Keratinocyte (primary cell): ENCODE results near the gene KRT8. TPM values are rescaled to one million over a fixed set of nuclear protein-coding genes. Genes with fewer than 3 reads are reported as not detected.

ENCODE experiments used
- DNase-seq: peaks from one replicate; pipeline ENCODE4 v3.0.0-alpha.2; 2011; ENCODE audit warnings: low read depth, missing footprints, low spot score
- FAIRE-seq: peaks from 2 replicates; lab custom pipeline; 2011; peaks lifted over from hg19 to GRCh38; lab: Jason Lieb, UNC
- H2AFZ ChIP-seq: 2 replicates; pipeline ENCODE4 v1.6.0; 2012; ENCODE audit warnings: low read length, control low read depth, inconsistent platforms; ENCODE audit not compliant: control insufficient read depth
- H3K27ac ChIP-seq: 2 replicates; pipeline ENCODE4 v1.5.1; 2011; ENCODE audit warnings: low read length; ENCODE audit not compliant: control insufficient read depth, insufficient read depth
- H3K27me3 ChIP-seq: 3 replicates; pipeline ENCODE4 v1.6.0; 2011; ENCODE audit warnings: low read length; ENCODE audit not compliant: control insufficient read depth, insufficient read depth; ENCODE audit errors: extremely low read depth
- H3K36me3 ChIP-seq, 2 experiments: 2 replicates in 1 of 2; 3 replicates in 1 of 2; pipeline ENCODE4 v1.5.1; 2011; ENCODE audit warnings: low read length in 2 of 2, mild to moderate bottlenecking in 1 of 2; ENCODE audit not compliant: control insufficient read depth in 2 of 2, insufficient read depth in 2 of 2; ENCODE audit errors: extremely low read depth in 1 of 2
- H3K4me1 ChIP-seq: 3 replicates; pipeline ENCODE4 v1.5.1; 2011; ENCODE audit warnings: low read length; ENCODE audit not compliant: control insufficient read depth, insufficient read depth; ENCODE audit errors: extremely low read depth
- H3K4me2 ChIP-seq: 3 replicates; pipeline ENCODE4 v1.6.0; 2011; ENCODE audit warnings: low read depth, low read length; ENCODE audit not compliant: control insufficient read depth, insufficient read depth; ENCODE audit errors: extremely low read depth
- H3K4me3 ChIP-seq, 3 experiments: fragments of 200-600 bp in 1 of 3; sonication (generic) in 1 of 3; 2 replicates in 2 of 3; 3 replicates in 1 of 3; pipeline ENCODE4 v1.5.1; 2011 to 2016; ENCODE audit warnings: low read length in 3 of 3, mild to moderate bottlenecking in 3 of 3, control low read depth in 2 of 3, inconsistent platforms in 1 of 3, low read depth in 1 of 3, mixed read lengths in 1 of 3, mixed run types in 1 of 3, moderate library complexity in 1 of 3; ENCODE audit not compliant: control insufficient read depth in 2 of 3, insufficient read depth in 2 of 3; ENCODE audit errors: extremely low read depth in 1 of 3
- H3K79me2 ChIP-seq: 2 replicates; pipeline ENCODE4 v1.6.0; 2012; ENCODE audit warnings: low read length; ENCODE audit not compliant: control insufficient read depth, insufficient read depth
- H3K9ac ChIP-seq: 3 replicates; pipeline ENCODE4 v1.6.0; 2011; ENCODE audit warnings: low read length; ENCODE audit not compliant: control insufficient read depth, insufficient read depth; ENCODE audit errors: extremely low read depth
- H3K9me1 ChIP-seq: 3 replicates; pipeline ENCODE4 v1.6.0; 2011; ENCODE audit warnings: low read length; ENCODE audit not compliant: control insufficient read depth, insufficient read depth; ENCODE audit errors: extremely low read depth
- H3K9me3 ChIP-seq: 2 replicates; pipeline ENCODE4 v1.5.1; 2012; ENCODE audit warnings: low read depth, low read length; ENCODE audit not compliant: control insufficient read depth
- H4K20me1 ChIP-seq: 3 replicates; pipeline ENCODE4 v1.6.0; 2011; ENCODE audit warnings: low read length; ENCODE audit not compliant: control insufficient read depth, insufficient read depth; ENCODE audit errors: extremely low read depth
- CTCF ChIP-seq, 3 experiments: IDR thresholded peaks in 1 of 3; conservative IDR thresholded peaks in 1 of 3; optimal IDR thresholded peaks in 1 of 3; 2 replicates in 2 of 3; 3 replicates in 1 of 3; pipeline versions ENCODE3 to v1.5.1; 2011; ENCODE audit warnings: low read length in 3 of 3, mild to moderate bottlenecking in 3 of 3, moderate library complexity in 2 of 3, control low read depth in 1 of 3, inconsistent platforms in 1 of 3; ENCODE audit not compliant: insufficient read depth in 2 of 3; ENCODE audit errors: extremely low read depth in 1 of 3
- EZH2 ChIP-seq: IDR thresholded peaks from one replicate; pipeline ENCODE4 v1.6.1; 2012; ENCODE audit warnings: inconsistent platforms, mild to moderate bottlenecking, low read length, moderate library complexity
- dilution Hi-C: fragments of 300-500 bp; cut with MboI; formaldehyde crosslinking; loops from one replicate; pipeline ENCODE4 v1.7.0; 2020; ENCODE audit warnings: low sequenced_read_pairs; ENCODE audit not compliant: extremely low pct_ligation_motif_present
- polyA plus RNA-seq, 5 experiments: library from polyadenylated mRNA; depleted of rRNA in 3 of 5; stranded (reverse) in 3 of 5; stranded (forward) in 1 of 5; unstranded in 1 of 5; fragments of >200 nt; gene quantifications; 1 replicate in 1 of 5; 2 replicates in 3 of 5; 3 replicates in 1 of 5; pipeline versions ENCODE4 v1.2.1 to v1.2.3, GENCODE V29; 2011 to 2012; ENCODE audit warnings: missing spikeins in 2 of 5, low read depth in 1 of 5, low replicate concordance in 1 of 5

KRT8 gene
- polyA plus RNA-seq, 1 donor (not counting 4 experiments of a cell fraction or from before 2014, with no cell fraction given): 151 TPM

GRCh38 chr12:52914576-52915121 is 9.8 kb upstream of the KRT8 start:
- no peaks in the 10 kb centered on the region for H3K36me3 ChIP-seq
- TF ChIP-seq CTCF (optimal IDR thresholded peaks at IDR 0.05 in 1 of 3, IDR thresholded peaks at IDR 0.05 in 1 of 3, conservative IDR thresholded peaks at IDR 0.05 in 1 of 3; ENCODE audit: extremely low read depth in 1 of 3, insufficient read depth in 2 of 3, low read length in 3 of 3) (no peak), EZH2 (no peak)
- no peak overlapping the region for H3K4me3 ChIP-seq
- no peak overlapping the region for H3K27ac ChIP-seq
- peaks cover 3% of the 10 kb centered on the region for H3K4me1 ChIP-seq
- no peaks in the 10 kb centered on the region for H3K9me1 ChIP-seq
- H3K9me3 ChIP-seq: no peaks in the 10 kb centered on the region
- dilution Hi-C loops: no loop called here
- H2AFZ ChIP-seq: no peak overlapping the region
- DNase-seq (no peak), FAIRE-seq (no peak)
- peaks cover 18% of the 10 kb centered on the region for H3K27me3 ChIP-seq
- no peak overlapping the region for H3K9ac ChIP-seq
- H3K4me2 ChIP-seq: no peak overlapping the region
- no peaks in the 10 kb centered on the region for H3K79me2 ChIP-seq
- H4K20me1 ChIP-seq: no peaks in the 10 kb centered on the region

- dilution Hi-C loops: no loop called here
- Histone ChIP-seq H3K9me1 (no peaks in the 10 kb centered on the region), H3K9me3 (no peaks in the 10 kb centered on the region), H3K4me3 (no peak overlapping the region), H3K4me2 (no peak overlapping the region), H4K20me1 (no peaks in the 10 kb centered on the region), H2AFZ (no peak overlapping the region), H3K27ac (no peak overlapping the region), H3K4me1 (peaks cover 8% of the 10 kb centered on the region), H3K27me3 (peaks cover 17% of the 10 kb centered on the region), H3K79me2 (no peaks in the 10 kb centered on the region), H3K36me3 (no peaks in the 10 kb centered on the region), H3K9ac (no peak overlapping the region)
- no peak for TF ChIP-seq CTCF (optimal IDR thresholded peaks at IDR 0.05 in 1 of 3, IDR thresholded peaks at IDR 0.05 in 1 of 3, conservative IDR thresholded peaks at IDR 0.05 in 1 of 3; ENCODE audit: extremely low read depth in 1 of 3, insufficient read depth in 2 of 3, low read length in 3 of 3)
- no peak for TF ChIP-seq EZH2
- DNase-seq (no peak), FAIRE-seq (no peak)
Measured at GRCh38 chr12:52913431-52913821, 8.6 kb upstream of the KRT8 start.
